NCI-H146 (cell line): ENCODE results near the gene LRMDA.

Experiments used
- DNase-seq: peaks from one replicate; lab custom pipeline; 2025; lab: John Stamatoyannopoulos, UW

LRMDA gene

GRCh38 chr10:75476569-75476968 is 45.1 kb downstream of the LRMDA start:
- no peak for DNase-seq

GRCh38 chr10:75476985-75477384 is 45.6 kb downstream of the LRMDA start:
- no peak for DNase-seq

- no peak for DNase-seq
These were observed 46.3 kb downstream of the LRMDA start for GRCh38 chr10:75477680-75478079.

GRCh38 chr10:75480374-75480773 is 49.0 kb downstream of the LRMDA start:
- no peak for DNase-seq

- DNase-seq, result no peak
These were observed 51.8 kb downstream of the LRMDA start for GRCh38 chr10:75483188-75483587.

- no peak for DNase-seq
These were observed 53.3 kb downstream of the LRMDA start for GRCh38 chr10:75484717-75485116.

- DNase-seq, result no peak
These were observed 55.2 kb downstream of the LRMDA start for GRCh38 chr10:75486591-75486990.

- DNase-seq, result no peak
These were observed 55.8 kb downstream of the LRMDA start for GRCh38 chr10:75487087-75487754.

- DNase-seq, result no peak
These were observed 56.3 kb downstream of the LRMDA start for GRCh38 chr10:75487755-75488125.

- DNase-seq, result no peak
These were observed 60.9 kb downstream of the LRMDA start for GRCh38 chr10:75492173-75492925.

GRCh38 chr10:75493464-75493863 is 62.0 kb downstream of the LRMDA start:
- DNase-seq, result no peak

GRCh38 chr10:75495434-75496190 is 64.2 kb downstream of the LRMDA start:
- DNase-seq, result no peak

- no peak for DNase-seq
These were observed 64.8 kb downstream of the LRMDA start for GRCh38 chr10:75496191-75496567.

GRCh38 chr10:75497997-75498883 is 66.8 kb downstream of the LRMDA start:
- no peak for DNase-seq

- DNase-seq, result no peak
These were observed 67.5 kb downstream of the LRMDA start for GRCh38 chr10:75498884-75499350.

GRCh38 chr10:75499556-75500160 is 68.2 kb downstream of the LRMDA start:
- DNase-seq, result no peak

- DNase-seq, result peak; percentile 33
These were observed 71.0 kb downstream of the LRMDA start for GRCh38 chr10:75502389-75502788.

- DNase-seq, result peak; percentile 36
These were observed 71.4 kb downstream of the LRMDA start for GRCh38 chr10:75502838-75503237.

- no peak for DNase-seq
These were observed 73.9 kb downstream of the LRMDA start for GRCh38 chr10:75505293-75505692.

GRCh38 chr10:75505840-75506506 is 74.5 kb downstream of the LRMDA start:
- DNase-seq, result no peak

GRCh38 chr10:75506930-75507329 is 75.5 kb downstream of the LRMDA start:
- peak; percentile 60 for DNase-seq
